ENCODE measurements around the gene TTC28.
"Not testable (repeated sequence)": the region's sequence is repeated elsewhere in the genome, so short reads cannot be mapped to it uniquely, and the experiment has no call there.

- TF ChIP-seq EZH2 (IDR thresholded peaks at IDR 0.05; ENCODE audit: insufficient read depth, low read length); CTCF (IDR thresholded peaks at IDR 0.05; ENCODE audit: insufficient read depth, low read depth, low read length): not testable (repeated sequence)
Observed at GRCh38 chr22:28209457-28209856, 470.2 kb downstream of the TTC28 start.
